Glutamatergic neuron (in vitro differentiated cells): ENCODE measurements around the gene SAMMSON. TPM values are rescaled to one million over a fixed set of nuclear protein-coding genes. Genes with fewer than 3 reads are reported as not detected.

Experiments
- DNase-seq: peaks from one replicate; pipeline ENCODE4 v3.0.0; 2022
- H3K27ac Mint-ChIP-seq: one replicate; pipeline ENCODE4 v1.8.0; 2020; ENCODE audit warnings: mild to moderate bottlenecking, mixed read lengths, inconsistent platforms; ENCODE audit not compliant: unreplicated experiment
- H3K27me3 Mint-ChIP-seq: one replicate; pipeline ENCODE4 v1.8.0; 2020; ENCODE audit warnings: mild to moderate bottlenecking, moderate library complexity, mixed read lengths, inconsistent platforms; ENCODE audit not compliant: unreplicated experiment
- H3K36me3 Mint-ChIP-seq: one replicate; pipeline ENCODE4 v1.8.0; 2020; ENCODE audit warnings: mild to moderate bottlenecking, mixed read lengths, inconsistent platforms; ENCODE audit not compliant: unreplicated experiment
- H3K4me1 Mint-ChIP-seq: one replicate; pipeline ENCODE4 v1.8.0; 2020; ENCODE audit warnings: mild to moderate bottlenecking, low read depth, mixed read lengths, inconsistent platforms; ENCODE audit not compliant: unreplicated experiment
- H3K4me3 Mint-ChIP-seq: one replicate; pipeline ENCODE4 v1.8.0; 2020; ENCODE audit warnings: mild to moderate bottlenecking, mixed read lengths, inconsistent platforms; ENCODE audit not compliant: unreplicated experiment
- H3K9me3 Mint-ChIP-seq: one replicate; pipeline ENCODE4 v1.8.0; 2020; ENCODE audit warnings: mild to moderate bottlenecking, moderate library complexity, mixed read lengths, inconsistent platforms; ENCODE audit not compliant: unreplicated experiment
- CTCF ChIP-seq: fragments of 200-600 bp; sonication (generic); IDR thresholded peaks from one replicate; pipeline ENCODE4 v1.5.0; 2021; ENCODE audit not compliant: partially characterized antibody, unreplicated experiment
- total RNA-seq: library from RNA; stranded (reverse); fragmentation: NEBNext Ultra II Directional; extraction: Animal tissue kit (Norgen Biotek cat#: 25700); gene quantifications from one replicate; pipeline ENCODE4 v1.2.1, GENCODE V29; 2021; ENCODE audit not compliant: unreplicated experiment

Gene SAMMSON
- total RNA-seq, 1 donor from 2014 or later: not detected

- Mint-ChIP-seq H3K4me1 (no peaks in the 10 kb centered on the region), H3K36me3 (no peaks in the 10 kb centered on the region), H3K27ac (no peak overlapping the region), H3K4me3 (no peak overlapping the region), H3K27me3 (no peaks in the 10 kb centered on the region), H3K9me3 (peaks cover 3% of the 10 kb centered on the region)
- TF ChIP-seq CTCF: no peak
- no peak for DNase-seq
Observed at GRCh38 chr3:70112751-70113150, 113.2 kb downstream of the SAMMSON start.

GRCh38 chr3:70114431-70114830 lies 114.9 kb downstream of the SAMMSON start:
- H3K36me3 Mint-ChIP-seq: no peaks in the 10 kb centered on the region
- TF ChIP-seq CTCF: no peak
- no peak overlapping the region for H3K4me3 Mint-ChIP-seq
- H3K4me1 Mint-ChIP-seq: no peaks in the 10 kb centered on the region
- H3K27me3 Mint-ChIP-seq: no peaks in the 10 kb centered on the region
- H3K27ac Mint-ChIP-seq: no peak overlapping the region
- H3K9me3 Mint-ChIP-seq: no peaks in the 10 kb centered on the region
- no peak for DNase-seq

- TF ChIP-seq CTCF: no peak
- no peaks in the 10 kb centered on the region for H3K4me1 Mint-ChIP-seq
- H3K9me3 Mint-ChIP-seq: no peaks in the 10 kb centered on the region
- DNase-seq: no peak
- no peaks in the 10 kb centered on the region for H3K27me3 Mint-ChIP-seq
- H3K27ac Mint-ChIP-seq: no peak overlapping the region
- H3K36me3 Mint-ChIP-seq: no peaks in the 10 kb centered on the region
- H3K4me3 Mint-ChIP-seq: no peak overlapping the region
Observed at GRCh38 chr3:70119879-70120278, 120.3 kb downstream of the SAMMSON start.
